Stimulated activated CD4-positive, alpha-beta T cell treated with anti-CD3 and anti-CD28 coated beads, Interleukin-1b, Interleukin-23, amount 100 ng/mL, for 24 hours (primary cell): ENCODE measurements around the gene GGT7.
"Not testable (repeated sequence)": the region's sequence is repeated elsewhere in the genome, so short reads cannot be mapped to it uniquely, and the experiment has no call there.

Source experiments
- DNase-seq, 4 experiments: peaks; one replicate each; pipeline ENCODE4 v3.0.0-alpha.2; 2020; ENCODE audit warnings: low read depth in 4 of 4, low spot score in 1 of 4

Gene GGT7, protein sequence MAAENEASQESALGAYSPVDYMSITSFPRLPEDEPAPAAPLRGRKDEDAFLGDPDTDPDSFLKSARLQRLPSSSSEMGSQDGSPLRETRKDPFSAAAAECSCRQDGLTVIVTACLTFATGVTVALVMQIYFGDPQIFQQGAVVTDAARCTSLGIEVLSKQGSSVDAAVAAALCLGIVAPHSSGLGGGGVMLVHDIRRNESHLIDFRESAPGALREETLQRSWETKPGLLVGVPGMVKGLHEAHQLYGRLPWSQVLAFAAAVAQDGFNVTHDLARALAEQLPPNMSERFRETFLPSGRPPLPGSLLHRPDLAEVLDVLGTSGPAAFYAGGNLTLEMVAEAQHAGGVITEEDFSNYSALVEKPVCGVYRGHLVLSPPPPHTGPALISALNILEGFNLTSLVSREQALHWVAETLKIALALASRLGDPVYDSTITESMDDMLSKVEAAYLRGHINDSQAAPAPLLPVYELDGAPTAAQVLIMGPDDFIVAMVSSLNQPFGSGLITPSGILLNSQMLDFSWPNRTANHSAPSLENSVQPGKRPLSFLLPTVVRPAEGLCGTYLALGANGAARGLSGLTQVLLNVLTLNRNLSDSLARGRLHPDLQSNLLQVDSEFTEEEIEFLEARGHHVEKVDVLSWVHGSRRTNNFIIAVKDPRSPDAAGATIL

GRCh38 chr20:34872622-34873224 lies at the start of gene GGT7:
Gene GGT7 (minus strand): TSS chr20:34872856. CDS start chr20:34872815, 41 bp downstream.
- peak; percentile 68 to 90 (median 84) for DNase-seq

- no peak for DNase-seq
Observed at GRCh38 chr20:34921436-34921835, 48.8 kb upstream of the GGT7 start.

DNA sequence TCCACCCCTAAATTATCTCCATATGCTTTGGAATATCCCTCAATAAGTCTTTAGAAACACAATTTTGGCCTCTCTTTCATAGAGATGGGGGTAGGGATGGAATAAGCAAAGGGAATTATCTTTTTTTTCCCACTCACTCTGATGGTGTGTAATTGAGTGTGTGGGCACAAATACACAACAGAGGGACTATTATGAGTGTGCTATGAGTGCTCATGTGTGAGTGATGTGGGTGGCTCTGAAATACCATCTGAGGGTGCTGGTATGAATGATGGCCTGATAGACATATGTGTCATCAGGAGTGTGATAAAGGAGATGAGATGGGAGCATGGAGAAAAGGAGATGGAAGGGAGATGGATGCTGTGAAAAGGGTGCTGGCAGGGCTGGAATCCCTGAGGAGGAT lies 47.4 kb upstream of the GGT7 start:
- DNase-seq: no peak

DNA sequence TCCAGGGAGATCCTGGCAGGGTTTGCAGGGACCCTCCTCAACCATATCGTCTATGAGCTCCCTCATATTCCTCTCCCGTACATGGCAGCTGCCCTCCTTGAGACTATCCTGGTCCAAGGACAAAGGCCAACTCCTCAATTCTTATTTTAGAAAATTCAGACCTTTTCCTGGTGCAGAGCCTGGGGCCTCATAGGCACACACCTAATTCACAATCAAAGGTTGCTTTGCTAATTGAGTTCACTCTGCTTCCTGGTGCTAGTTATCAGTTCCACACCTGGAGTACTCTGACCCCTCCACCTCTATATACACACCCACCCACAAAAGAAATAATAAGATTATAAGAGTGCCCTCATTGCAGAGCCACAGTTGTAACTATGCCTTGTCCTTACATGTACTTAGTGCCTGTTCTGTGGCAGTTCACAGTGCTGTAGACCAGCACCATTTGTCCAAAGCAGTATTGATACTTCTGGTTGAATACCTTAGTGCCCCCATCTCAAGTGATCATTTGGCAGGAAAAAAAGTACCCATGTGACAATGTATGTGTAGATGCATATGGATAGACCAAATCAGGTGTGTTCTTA lies 44.2 kb upstream of the GGT7 start:
- DNase-seq: no peak

DNA sequence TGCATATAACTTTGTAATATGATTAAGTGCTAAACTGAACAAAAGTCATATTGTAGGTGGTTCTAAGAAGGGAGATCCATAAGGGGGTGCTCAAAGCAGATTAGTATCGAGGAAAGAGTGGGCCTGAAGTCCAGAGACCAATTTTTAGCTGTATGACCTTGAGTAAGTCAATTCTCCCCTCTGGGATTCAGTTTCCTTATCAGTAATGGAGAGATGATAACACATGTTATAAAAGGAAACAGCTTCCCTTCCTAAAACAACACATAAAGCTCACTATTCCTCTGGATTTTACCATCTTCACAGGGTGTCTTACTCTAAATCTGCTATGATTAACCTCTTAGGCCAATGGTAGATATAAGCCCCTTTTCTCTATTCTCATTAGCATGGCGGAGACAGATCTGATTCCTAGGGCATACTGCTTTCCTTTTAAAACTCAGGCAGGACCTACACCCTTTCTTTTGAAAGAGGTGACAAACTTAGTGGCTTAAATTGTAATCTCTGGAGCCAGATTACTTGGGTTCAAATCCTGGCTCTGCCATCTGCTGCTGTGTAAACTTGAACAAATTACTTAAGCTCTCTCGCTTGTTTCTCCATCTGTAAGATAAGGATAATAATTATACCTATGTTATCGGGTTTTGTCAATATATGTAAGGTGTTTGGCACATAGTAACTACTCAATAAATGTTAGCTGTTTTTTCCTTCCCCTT lies 43.2 kb upstream of the GGT7 start:
- no peak for DNase-seq

- no peak for DNase-seq
Observed at GRCh38 chr20:34915131-34915530, 42.5 kb upstream of the GGT7 start.

GRCh38 chr20:34907616-34908469 lies 35.2 kb upstream of the GGT7 start:
- DNase-seq: no peak

DNA sequence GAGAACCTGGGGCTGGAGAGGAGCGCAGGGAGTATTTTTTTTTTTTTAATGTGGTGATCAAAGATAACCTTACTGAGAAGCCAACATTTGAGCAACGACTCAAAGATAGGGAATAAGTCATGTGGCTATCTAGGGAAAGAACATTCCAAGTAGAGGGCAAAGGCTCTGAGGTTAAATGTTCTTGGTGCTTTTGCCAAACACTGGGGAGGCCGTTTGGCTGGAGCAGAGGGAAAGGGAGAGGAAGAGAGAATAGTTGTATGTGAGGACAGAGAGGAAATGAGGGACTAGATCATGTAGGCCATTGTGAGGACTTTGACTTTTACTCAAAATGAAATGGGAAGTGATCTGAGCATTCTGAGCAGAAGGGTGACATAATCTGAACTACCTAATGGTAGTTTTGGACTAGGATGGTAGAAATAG lies 31.6 kb upstream of the GGT7 start:
- DNase-seq: no peak

- not testable (repeated sequence) for DNase-seq
Observed at GRCh38 chr20:34898731-34899130, 26.1 kb upstream of the GGT7 start.

GRCh38 chr20:34898129-34898528 lies 25.5 kb upstream of the GGT7 start:
- DNase-seq: not testable (repeated sequence)

- no peak for DNase-seq
Observed at GRCh38 chr20:34896086-34896621, 23.5 kb upstream of the GGT7 start.

- DNase-seq: no peak
Observed at GRCh38 chr20:34895465-34895864, 22.8 kb upstream of the GGT7 start.

DNA sequence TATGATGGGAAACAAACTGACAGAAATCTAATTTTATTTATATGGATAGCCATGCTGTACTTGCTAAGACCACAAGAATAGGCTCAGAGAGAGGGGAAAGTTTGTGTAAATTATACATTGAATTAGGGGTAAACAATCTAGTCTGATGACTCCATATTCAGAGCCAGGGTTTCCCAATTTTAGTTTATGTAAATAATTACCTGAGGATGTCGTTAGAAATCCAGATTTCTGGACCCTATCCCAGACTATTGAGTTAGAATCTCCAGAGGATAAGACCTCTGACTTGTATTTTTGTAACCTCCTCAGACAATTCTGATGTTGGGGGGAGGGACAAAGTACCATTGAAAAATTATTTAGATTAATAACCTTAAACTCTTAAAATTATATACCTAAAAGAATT lies 22.1 kb upstream of the GGT7 start:
- no peak for DNase-seq

DNA sequence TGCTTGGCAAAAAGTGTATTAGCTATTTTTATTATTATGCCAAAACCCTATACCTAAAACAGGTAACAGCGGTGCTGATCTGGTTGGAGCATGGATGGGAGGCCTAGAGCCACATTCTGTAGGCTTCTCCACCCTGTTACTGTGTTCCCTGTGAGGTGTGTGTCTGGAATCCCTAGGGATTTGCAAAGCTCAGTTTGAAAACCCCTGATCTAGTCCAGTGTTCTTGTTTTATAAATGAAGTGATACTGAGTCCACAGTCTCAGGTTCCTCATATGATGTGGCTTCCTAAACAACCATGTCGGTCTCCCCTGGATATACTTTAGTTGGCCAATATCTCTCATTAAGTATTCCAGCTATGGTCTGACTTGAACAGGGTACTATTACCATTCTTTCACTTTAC lies 20.0 kb upstream of the GGT7 start:
- DNase-seq: no peak

GRCh38 chr20:34891166-34892062 lies 18.8 kb upstream of the GGT7 start:
- DNase-seq: no peak

DNA sequence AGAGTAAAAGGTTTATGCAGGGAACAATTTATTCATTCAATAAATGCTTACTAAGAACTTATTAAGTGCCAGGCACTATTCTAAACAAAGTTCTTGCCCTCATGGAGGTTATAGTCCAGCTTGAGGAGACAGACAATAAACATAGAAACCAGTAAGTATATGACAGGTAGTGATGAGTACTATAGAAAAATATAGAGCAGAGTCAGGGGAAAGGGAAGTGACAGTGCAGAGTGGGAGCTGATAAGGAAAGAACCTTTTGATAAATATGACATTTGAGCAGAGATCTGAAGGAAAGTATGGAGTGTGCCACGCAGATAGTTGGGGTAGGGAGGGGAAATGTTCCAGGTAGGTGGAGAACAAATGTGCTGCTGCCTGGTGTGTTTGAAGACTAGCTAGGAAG lies 15.8 kb upstream of the GGT7 start:
- no peak for DNase-seq

GRCh38 chr20:34887023-34887422 lies 14.4 kb upstream of the GGT7 start:
- no peak for DNase-seq

DNA sequence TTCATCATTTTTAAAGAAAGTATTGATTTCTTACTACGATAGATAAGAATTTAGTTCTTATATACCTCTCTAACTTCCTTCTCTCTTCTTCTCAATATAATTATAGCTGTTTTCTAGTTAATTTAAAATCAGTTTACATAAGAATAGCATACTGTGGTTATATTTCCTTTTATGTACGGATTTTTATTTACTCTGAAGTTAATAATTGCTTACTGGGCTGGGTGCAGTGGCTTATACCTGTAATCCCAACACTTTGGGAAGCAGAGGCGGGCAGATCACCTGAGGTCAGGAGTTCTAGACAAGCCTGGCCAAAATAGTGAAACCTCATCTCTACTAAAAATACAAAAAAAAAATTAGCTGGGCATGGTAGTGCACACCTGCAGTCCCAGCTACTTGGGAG lies 13.5 kb upstream of the GGT7 start:
- no peak for DNase-seq

DNA sequence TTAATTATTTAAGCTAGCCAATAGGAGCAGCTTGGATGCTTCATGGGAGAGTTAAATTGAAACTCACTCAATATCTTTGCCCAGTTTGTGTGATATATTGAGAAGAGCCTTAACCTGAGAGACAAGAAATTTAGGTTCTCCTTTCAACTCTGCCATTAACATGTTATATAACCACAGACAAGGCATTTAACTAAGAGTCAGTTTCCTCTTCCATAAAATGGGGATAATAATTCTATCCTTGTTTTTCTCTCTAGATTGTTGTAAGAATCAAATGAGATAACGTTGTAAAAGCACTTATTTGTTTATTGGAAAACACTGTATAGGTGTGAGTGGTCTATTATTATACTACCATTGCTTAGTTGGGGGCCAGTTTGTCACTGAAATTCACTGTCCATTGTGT lies 11.6 kb upstream of the GGT7 start:
- DNase-seq: no peak
